ENCODE results near the gene BTBD6. TPM values are rescaled to one million over a fixed set of nuclear protein-coding genes. Genes with fewer than 3 reads are reported as not detected.
A peak's percentile ranks its signal among the peaks of the same experiment; 100 is the strongest.

BTBD6 gene
- total RNA-seq, 1 donor from 2014 or later: 51.3 TPM

DNA sequence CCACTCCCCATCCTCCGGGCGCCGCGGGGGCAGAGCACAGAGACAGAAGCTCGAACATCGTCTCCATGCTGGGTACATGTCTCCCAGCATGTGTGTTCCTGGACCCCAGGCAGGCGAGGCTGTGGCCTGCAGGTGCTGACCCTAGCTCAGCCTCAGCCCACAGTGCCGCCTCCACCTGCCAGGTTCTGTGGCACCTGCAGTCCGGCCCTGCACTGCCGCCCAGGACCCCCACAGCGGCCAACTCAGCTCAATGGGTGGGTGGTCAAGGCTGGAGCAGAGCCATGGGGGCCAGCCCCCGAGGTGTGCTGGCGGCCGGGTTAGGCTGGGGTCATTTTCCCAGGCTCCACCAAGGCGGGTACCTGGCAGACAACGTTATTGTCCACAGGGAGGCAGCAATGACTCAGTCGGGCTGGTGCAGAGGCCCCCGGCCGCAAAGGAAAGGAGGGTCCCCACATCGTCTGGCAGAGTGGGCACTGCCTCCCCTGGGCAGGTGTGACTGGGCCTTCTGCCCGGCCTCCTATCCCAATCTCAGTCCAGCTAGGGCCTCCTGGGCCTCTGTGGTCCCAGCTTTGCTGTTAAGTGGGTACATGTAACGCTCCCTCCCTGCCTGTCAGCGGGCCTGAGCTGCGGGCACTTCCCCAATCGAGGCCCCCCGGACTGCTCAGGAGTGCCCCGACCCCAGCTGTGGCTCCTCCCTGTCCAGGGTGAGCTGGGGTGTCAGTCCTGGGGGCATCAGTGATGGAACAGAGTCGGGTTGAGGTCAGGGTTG, 47.0 kb upstream of the BTBD6 start:
- TF ChIP-seq, protein P1, sequence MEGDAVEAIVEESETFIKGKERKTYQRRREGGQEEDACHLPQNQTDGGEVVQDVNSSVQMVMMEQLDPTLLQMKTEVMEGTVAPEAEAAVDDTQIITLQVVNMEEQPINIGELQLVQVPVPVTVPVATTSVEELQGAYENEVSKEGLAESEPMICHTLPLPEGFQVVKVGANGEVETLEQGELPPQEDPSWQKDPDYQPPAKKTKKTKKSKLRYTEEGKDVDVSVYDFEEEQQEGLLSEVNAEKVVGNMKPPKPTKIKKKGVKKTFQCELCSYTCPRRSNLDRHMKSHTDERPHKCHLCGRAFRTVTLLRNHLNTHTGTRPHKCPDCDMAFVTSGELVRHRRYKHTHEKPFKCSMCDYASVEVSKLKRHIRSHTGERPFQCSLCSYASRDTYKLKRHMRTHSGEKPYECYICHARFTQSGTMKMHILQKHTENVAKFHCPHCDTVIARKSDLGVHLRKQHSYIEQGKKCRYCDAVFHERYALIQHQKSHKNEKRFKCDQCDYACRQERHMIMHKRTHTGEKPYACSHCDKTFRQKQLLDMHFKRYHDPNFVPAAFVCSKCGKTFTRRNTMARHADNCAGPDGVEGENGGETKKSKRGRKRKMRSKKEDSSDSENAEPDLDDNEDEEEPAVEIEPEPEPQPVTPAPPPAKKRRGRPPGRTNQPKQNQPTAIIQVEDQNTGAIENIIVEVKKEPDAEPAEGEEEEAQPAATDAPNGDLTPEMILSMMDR (IDR thresholded peaks at IDR 0.05): peak; percentile 5
- ATAC-seq (no peak), DNase-seq (no peak)
- Histone ChIP-seq H3K4me1 (peaks cover 53% of the 10 kb centered on the region), H3K36me3 (no peaks in the 10 kb centered on the region), H3K4me3 (no peak overlapping the region), H3K27me3 (peaks cover 33% of the 10 kb centered on the region), H3K9me3 (no peaks in the 10 kb centered on the region), H3K27ac (peak overlapping the region; percentile 30)
- intact Hi-C loops (cut with DNase I): loop anchor here (5.0 to 10.0 kb wide), 2 partner anchors 83 to 156 kb away; no protein-coding TSS in a partner anchor

DNA sequence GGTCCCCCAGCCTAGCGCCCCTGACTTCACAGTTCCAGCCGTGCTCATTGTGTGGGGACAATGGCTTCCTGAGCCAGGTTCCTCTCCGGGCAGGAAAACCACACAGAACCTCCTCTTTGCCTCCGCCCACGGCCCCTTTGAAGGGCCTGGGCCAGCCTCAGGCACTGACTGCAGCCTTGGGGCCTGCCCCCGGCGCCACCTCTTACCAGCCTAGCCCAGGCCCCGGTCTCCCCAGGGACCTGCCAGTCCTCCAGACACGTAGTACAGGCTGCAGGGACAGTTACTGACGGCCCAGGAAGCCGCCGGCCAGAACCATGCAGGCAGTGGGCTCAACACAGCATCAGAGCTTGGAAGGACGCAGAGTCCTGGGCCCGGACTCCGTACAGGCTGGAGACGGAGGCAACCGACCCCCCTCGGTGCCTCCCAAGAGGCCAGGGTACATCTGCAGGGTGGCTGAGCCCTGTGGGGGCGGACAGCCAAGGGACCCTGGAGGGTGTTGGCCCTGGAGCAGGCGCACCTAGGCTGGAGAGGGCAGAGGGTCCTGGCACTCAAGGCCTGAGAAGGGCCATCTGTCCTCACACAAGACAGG, 46.3 kb upstream of the BTBD6 start:
- H3K36me3 ChIP-seq: no peaks in the 10 kb centered on the region
- peak overlapping the region; percentile 30 for H3K27ac ChIP-seq
- no peaks in the 10 kb centered on the region for H3K9me3 ChIP-seq
- peaks cover 46% of the 10 kb centered on the region for H3K4me1 ChIP-seq
- peaks cover 26% of the 10 kb centered on the region for H3K27me3 ChIP-seq
- intact Hi-C loops (cut with DNase I): loop anchor here (5.0 to 10.0 kb wide), 2 partner anchors 83 to 155 kb away; no protein-coding TSS in a partner anchor
- no peak overlapping the region for H3K4me3 ChIP-seq
- peak; percentile 10 for ATAC-seq
- no peak for DNase-seq
- TF ChIP-seq, protein P1 (IDR thresholded peaks at IDR 0.05): no peak

DNA sequence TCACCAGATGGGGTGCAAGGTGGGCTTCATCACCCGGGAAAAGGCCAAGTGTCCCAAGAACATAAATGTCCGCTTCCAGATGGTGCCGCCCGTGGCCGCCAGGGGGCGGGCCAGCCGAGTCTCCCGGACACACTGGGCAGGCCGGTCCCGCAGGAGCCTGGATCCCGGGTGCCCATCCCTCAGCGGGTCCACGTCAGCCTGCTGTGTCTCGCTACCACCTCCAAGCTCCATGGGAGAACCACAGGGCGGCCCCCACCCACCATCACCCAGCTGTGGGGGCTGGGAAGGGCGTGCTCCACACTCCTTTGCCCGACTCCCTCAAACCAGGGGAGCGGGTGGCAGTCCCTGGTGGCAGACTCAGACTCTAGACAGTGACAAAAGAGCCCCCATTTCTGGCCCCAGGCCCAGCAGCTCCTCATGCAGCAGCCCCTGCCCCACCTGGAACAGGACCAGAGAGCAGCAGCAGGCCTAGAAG, 45.2 kb upstream of the BTBD6 start:
- peak; percentile 68 for ATAC-seq
- no peak overlapping the region for H3K27ac ChIP-seq
- no peaks in the 10 kb centered on the region for H3K36me3 ChIP-seq
- peaks cover 40% of the 10 kb centered on the region for H3K4me1 ChIP-seq
- H3K9me3 ChIP-seq: no peaks in the 10 kb centered on the region
- intact Hi-C loops (cut with DNase I): loop anchor here (5.0 to 10.0 kb wide), 2 partner anchors 82 to 154 kb away; no protein-coding TSS in a partner anchor
- H3K27me3 ChIP-seq: peaks cover 17% of the 10 kb centered on the region
- TF ChIP-seq, protein P1 (IDR thresholded peaks at IDR 0.05): peak; percentile 92
- DNase-seq: peak; percentile 90
- H3K4me3 ChIP-seq: no peak overlapping the region

DNA sequence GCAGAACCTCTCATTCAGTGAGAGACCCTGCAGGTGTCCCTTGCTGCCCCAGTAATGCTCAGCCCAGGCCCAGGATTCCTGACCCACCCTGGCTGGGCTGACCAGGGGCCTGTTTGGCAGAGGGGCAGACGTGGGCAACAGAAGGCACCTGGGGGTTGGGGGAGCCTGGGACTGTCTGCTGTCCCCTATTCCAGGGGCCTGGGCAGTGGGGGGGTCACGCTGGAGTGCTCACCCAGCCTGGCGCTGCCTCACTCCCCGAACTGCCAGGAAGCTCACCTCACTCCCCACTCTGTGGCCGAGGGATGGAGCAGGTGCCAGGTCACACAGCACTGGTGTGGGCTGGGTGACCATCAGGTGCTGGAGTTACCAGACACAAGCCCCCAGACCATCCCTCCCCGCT, 44.6 kb upstream of the BTBD6 start:
- Histone ChIP-seq H3K27me3 (peaks cover 14% of the 10 kb centered on the region), H3K4me1 (peaks cover 34% of the 10 kb centered on the region), H3K36me3 (no peaks in the 10 kb centered on the region), H3K27ac (no peak overlapping the region), H3K9me3 (no peaks in the 10 kb centered on the region), H3K4me3 (no peak overlapping the region)
- ATAC-seq (no peak), DNase-seq (no peak)
- intact Hi-C loops (cut with DNase I): loop anchor here (5.0 to 10.0 kb wide), 2 partner anchors 81 to 154 kb away; no protein-coding TSS in a partner anchor
- TF ChIP-seq, protein P1 (IDR thresholded peaks at IDR 0.05): no peak

DNA sequence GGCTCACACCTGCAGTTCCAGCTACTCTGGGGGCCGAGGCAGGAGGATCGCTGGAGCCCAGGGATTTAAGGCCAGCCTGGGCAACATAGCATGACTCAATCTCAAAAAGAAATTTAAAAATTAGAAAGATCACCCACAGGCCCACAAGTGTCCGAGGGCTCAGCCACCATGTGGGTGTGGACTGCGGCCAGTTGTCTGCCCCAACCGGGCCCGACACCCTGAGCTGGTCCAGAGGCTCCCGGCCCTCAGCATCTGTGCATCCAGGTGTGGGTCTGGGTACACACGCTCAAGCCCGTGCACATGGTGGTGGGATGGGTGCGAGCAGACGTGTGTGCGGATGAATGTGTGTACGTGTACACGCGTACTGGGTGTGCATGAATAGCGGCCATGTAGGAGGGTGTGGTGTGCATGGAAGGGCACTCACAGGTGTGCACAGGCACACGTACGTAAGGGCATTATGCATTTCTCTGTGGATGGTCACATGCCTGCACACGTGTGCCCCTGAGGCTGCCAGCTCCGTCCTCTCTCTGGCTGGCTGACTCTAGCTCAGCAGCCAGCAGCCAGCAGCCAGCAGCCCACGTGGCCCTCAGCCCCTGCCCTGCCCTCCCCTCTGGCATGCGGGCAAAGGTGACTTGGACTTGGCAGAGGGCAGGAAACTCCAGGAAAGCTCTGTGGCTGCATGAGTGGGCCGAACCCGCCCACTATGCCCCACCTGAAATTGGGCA, 44.0 kb upstream of the BTBD6 start:
- ATAC-seq: peak; percentile 79
- peaks cover 31% of the 10 kb centered on the region for H3K4me1 ChIP-seq
- intact Hi-C loops (cut with DNase I): loop anchor here (5.0 to 10.0 kb wide), 2 partner anchors 80 to 153 kb away; no protein-coding TSS in a partner anchor
- peaks cover 9% of the 10 kb centered on the region for H3K27me3 ChIP-seq
- no peaks in the 10 kb centered on the region for H3K36me3 ChIP-seq
- no peaks in the 10 kb centered on the region for H3K9me3 ChIP-seq
- peak; percentile 90 for DNase-seq
- H3K27ac ChIP-seq: no peak overlapping the region
- no peak overlapping the region for H3K4me3 ChIP-seq
- TF ChIP-seq, protein P1 (IDR thresholded peaks at IDR 0.05): no peak

All from upper lobe of right lung (tissue), 1 donor.